Nephron progenitor cell (in vitro differentiated cells): Measurements from ENCODE around the gene PLEKHA6.
A peak's percentile ranks its signal among the peaks of the same experiment; 100 is the strongest.

Source experiments
- DNase-seq: peaks from one replicate; pipeline ENCODE4 v3.0.0; 2021
- H3K27ac Mint-ChIP-seq: 2 replicates; pipeline ENCODE4 v1.8.0; 2021; ENCODE audit warnings: mild to moderate bottlenecking, moderate library complexity, mixed read lengths
- H3K27me3 Mint-ChIP-seq: 2 replicates; pipeline ENCODE4 v1.8.0; 2021; ENCODE audit warnings: mild to moderate bottlenecking, low read depth, mixed read lengths; ENCODE audit not compliant: poor library complexity
- H3K36me3 Mint-ChIP-seq: 2 replicates; pipeline ENCODE4 v1.8.0; 2021; ENCODE audit warnings: low read depth, mixed read lengths
- H3K4me1 Mint-ChIP-seq: 2 replicates; pipeline ENCODE4 v1.8.0; 2021; ENCODE audit warnings: mixed read lengths
- H3K4me3 Mint-ChIP-seq: 2 replicates; pipeline ENCODE4 v1.8.0; 2021; ENCODE audit warnings: mild to moderate bottlenecking, moderate library complexity, mixed read lengths
- H3K9me3 Mint-ChIP-seq: 2 replicates; pipeline ENCODE4 v1.8.0; 2021; ENCODE audit warnings: mild to moderate bottlenecking, moderate library complexity, mixed read lengths
- TF ChIP-seq, protein P1 (sequence below): fragments of 200-600 bp; sonication (generic); IDR thresholded peaks from 2 replicates; pipeline ENCODE4 v1.5.0; 2021; ENCODE audit warnings: antibody characterized with exemption

The PLEKHA6 gene

DNA sequence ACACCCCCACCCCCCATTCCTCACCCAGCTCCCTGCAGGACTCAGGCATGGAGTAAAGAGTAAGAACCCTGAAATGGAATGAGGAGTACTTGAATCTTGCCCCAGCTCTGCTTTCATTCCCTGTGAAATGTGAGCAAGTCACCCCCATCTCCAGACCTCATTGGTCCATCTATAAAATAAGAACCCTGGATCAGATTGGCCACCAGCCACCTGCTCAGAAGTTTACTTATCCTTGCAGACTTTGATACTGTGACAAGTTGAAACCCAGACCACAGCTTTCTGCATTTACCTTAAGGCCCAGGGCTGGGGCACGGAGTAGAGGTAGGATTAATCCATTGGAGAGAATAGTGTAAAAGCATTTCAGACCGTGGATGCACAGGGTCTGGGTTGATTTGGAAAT lies 165.6 kb downstream of the PLEKHA6 start:
- Mint-ChIP-seq H3K36me3 (no peaks in the 10 kb centered on the region), H3K27ac (no peak overlapping the region), H3K4me1 (peaks cover 28% of the 10 kb centered on the region), H3K9me3 (no peaks in the 10 kb centered on the region), H3K27me3 (peaks cover 93% of the 10 kb centered on the region), H3K4me3 (no peak overlapping the region)
- TF ChIP-seq, protein P1, sequence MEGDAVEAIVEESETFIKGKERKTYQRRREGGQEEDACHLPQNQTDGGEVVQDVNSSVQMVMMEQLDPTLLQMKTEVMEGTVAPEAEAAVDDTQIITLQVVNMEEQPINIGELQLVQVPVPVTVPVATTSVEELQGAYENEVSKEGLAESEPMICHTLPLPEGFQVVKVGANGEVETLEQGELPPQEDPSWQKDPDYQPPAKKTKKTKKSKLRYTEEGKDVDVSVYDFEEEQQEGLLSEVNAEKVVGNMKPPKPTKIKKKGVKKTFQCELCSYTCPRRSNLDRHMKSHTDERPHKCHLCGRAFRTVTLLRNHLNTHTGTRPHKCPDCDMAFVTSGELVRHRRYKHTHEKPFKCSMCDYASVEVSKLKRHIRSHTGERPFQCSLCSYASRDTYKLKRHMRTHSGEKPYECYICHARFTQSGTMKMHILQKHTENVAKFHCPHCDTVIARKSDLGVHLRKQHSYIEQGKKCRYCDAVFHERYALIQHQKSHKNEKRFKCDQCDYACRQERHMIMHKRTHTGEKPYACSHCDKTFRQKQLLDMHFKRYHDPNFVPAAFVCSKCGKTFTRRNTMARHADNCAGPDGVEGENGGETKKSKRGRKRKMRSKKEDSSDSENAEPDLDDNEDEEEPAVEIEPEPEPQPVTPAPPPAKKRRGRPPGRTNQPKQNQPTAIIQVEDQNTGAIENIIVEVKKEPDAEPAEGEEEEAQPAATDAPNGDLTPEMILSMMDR = no peak
- no peak for DNase-seq

DNA sequence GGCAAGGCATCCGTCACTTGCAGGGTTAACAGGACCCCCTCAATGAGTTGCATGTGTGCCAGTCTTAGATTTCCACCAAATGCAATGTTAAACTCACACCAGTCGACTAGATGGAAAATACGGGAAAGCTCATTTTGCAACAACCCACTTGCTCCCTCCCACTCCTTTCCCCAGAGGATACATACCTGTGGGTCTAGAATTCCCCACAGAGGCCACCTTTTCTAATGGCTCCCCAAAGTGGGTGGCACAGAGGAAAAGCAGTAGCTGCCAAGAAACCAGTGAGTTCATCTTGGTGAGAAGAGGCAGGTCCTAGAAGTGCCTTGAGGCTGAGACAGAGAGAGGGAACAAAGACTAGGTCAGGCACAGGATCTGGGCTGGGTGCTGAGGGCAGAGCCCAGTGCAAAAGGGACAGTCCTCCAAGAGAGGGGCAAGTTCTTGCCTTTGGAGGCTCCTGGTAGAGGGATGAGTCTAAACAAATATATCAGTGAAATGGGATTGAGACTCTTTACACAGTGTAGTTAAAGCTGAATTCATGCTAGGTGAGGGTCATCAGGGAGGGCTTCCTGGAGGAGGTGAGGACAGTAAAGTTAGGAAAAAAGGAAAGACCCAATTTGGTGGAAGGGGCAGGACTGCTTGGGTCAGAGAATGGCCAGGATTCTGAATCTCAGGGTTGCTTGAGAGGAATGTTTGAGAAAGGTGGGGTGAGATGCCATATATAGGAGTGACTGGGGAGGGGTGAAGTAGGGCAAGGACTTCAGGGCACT lies 167.0 kb downstream of the PLEKHA6 start:
- H3K27me3 Mint-ChIP-seq = peaks cover 93% of the 10 kb centered on the region

DNA sequence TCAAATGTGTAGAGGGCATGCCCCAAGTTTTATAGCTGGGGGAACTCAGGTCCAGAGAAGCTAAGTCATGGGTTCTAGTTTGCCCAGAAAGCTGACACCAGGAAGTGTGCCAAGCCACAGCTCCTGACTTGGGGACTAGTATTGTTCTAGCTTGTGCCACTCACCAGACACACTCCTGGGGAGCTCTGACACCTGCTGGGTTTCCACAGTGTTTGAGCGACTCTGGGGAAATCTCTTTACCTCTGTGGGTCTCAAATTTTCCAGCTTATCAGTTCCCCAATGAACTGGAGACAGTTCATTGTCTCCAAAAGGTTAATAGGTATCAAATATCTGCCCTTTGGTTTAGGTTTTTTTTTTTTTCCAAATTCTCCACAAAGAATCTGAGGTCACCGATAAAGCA lies 167.7 kb downstream of the PLEKHA6 start:
- no peak overlapping the region for H3K4me3 Mint-ChIP-seq
- no peak overlapping the region for H3K27ac Mint-ChIP-seq
- peaks cover 32% of the 10 kb centered on the region for H3K4me1 Mint-ChIP-seq
- H3K36me3 Mint-ChIP-seq = no peaks in the 10 kb centered on the region
- TF ChIP-seq, protein P1 = no peak
- peaks cover 93% of the 10 kb centered on the region for H3K27me3 Mint-ChIP-seq
- DNase-seq = no peak
- H3K9me3 Mint-ChIP-seq = no peaks in the 10 kb centered on the region

More for the DNA sequence above, 167.0 kb downstream of the PLEKHA6 start:
- Mint-ChIP-seq H3K27ac (no peak overlapping the region), H3K4me3 (no peak overlapping the region), H3K4me1 (peaks cover 30% of the 10 kb centered on the region), H3K9me3 (no peaks in the 10 kb centered on the region), H3K36me3 (no peaks in the 10 kb centered on the region)
- DNase-seq = no peak
- TF ChIP-seq, protein P1 = no peak

DNA sequence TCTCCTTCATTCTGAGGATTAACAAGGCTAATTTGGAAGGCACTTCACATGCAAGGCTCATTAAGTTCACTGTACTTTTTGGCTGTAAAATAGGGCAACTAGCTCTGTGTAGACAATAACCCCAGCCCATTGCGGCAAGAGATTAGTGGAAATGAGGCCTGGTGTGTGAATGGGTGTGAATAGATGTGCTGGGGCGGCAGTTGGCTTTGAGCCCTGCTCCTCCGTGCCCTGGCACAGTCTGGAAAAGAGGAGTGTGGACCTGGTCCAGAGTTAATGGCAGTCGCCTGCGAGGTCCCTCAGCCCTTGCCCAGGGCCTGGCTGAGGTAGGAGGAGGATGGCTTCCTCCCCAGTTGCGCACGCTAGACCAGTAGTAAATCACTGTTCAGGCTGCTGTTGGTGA lies 168.3 kb downstream of the PLEKHA6 start:
- H3K27ac Mint-ChIP-seq = no peak overlapping the region
- TF ChIP-seq, protein P1 = no peak
- no peaks in the 10 kb centered on the region for H3K9me3 Mint-ChIP-seq
- no peaks in the 10 kb centered on the region for H3K36me3 Mint-ChIP-seq
- H3K4me3 Mint-ChIP-seq = no peak overlapping the region
- DNase-seq = no peak
- H3K4me1 Mint-ChIP-seq = peaks cover 35% of the 10 kb centered on the region
- H3K27me3 Mint-ChIP-seq = peaks cover 93% of the 10 kb centered on the region

DNA sequence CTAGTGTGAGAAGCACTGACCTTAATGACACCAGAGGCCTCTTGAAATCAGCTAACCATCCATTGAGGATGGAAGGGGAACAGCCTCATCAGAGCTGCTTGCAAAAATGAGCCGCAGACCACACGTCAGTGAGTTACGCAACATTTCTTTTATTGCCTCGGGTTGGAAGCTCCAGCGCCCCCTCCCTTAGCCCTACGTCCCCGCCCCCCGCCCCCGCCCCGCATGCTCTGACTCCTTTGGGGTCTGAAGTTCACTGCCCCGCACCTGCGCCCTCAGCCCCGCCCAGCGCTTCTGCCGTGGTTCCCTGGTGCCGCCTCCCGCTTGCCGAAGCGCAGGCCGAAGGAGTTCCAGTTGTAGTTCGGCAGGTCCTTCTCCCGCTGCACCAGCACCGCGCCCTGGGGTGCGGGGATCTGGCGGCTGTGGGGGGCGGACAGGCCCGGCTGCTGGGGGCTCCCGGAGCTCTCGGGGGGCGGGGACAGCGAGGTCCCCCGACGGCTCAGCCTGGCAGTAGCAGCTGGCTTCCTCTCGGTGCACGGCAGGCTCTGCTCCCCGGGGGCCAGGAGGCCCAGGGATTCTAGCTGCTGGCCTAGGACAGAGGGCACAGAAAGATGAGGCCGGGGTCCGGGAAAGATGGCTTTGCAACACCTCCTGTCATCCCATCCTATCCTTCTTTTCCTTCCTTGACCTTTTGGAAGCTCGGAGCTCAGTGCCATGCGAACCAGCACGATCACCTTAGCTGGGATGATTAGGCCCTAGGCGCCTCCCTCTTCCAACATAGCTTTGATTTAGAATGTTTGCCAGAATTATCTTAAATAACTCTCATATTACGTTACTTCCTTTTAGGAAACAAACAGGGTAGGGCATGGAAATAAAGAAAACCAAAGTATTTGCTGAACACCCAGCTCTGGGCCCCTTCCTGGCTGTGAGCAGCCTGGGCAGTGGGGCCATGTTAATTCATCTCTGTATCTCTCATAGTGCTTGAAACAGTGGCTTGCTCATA lies 169.2 kb downstream of the PLEKHA6 start:
- no peaks in the 10 kb centered on the region for H3K36me3 Mint-ChIP-seq
- H3K27me3 Mint-ChIP-seq = peaks cover 94% of the 10 kb centered on the region
- peak overlapping the region; percentile 63 for H3K4me3 Mint-ChIP-seq
- no peak overlapping the region for H3K27ac Mint-ChIP-seq
- H3K4me1 Mint-ChIP-seq = peaks cover 39% of the 10 kb centered on the region
- no peaks in the 10 kb centered on the region for H3K9me3 Mint-ChIP-seq
- peak; percentile 65 for DNase-seq
- TF ChIP-seq, protein P1 = no peak
